ENCODE measurements around the gene CCDC33.

The CCDC33 gene

GRCh38 chr15:74259821-74260607, 23.9 kb downstream of the CCDC33 start:
- Histone ChIP-seq H3K4me1 (ENCODE audit: insufficient read depth, insufficient read length) (peaks cover 26% of the 10 kb centered on the region), H3K9ac (ENCODE audit: insufficient read length, low read depth) (no peak overlapping the region), H3K9me3 (ENCODE audit: insufficient read depth, low read length) (no peaks in the 10 kb centered on the region), H3K4me3 (ENCODE audit: insufficient read length, low read depth) (no peak overlapping the region), H3K27me3 (ENCODE audit: insufficient read depth, insufficient read length) (peaks cover 37% of the 10 kb centered on the region), H3K36me3 (ENCODE audit: insufficient read depth, insufficient read length, low read length) (no peaks in the 10 kb centered on the region)
- DNase-seq (ENCODE audit: low read depth, low spot score), result no peak
- TF ChIP-seq ZNF274 (IDR thresholded peaks at IDR 0.05; ENCODE audit: low read depth, low read length), result no peak
- TF ChIP-seq YY1 (IDR thresholded peaks at IDR 0.05; ENCODE audit: insufficient read depth, insufficient read length), result no peak
- no peak for TF ChIP-seq SUZ12 (IDR thresholded peaks at IDR 0.05; ENCODE audit: extremely low read depth, insufficient read depth, insufficient read length)

- Histone ChIP-seq H3K4me1 (ENCODE audit: insufficient read depth, insufficient read length) (peaks cover 26% of the 10 kb centered on the region), H3K9me3 (ENCODE audit: insufficient read depth, low read length) (no peaks in the 10 kb centered on the region), H3K36me3 (ENCODE audit: insufficient read depth, insufficient read length, low read length) (no peaks in the 10 kb centered on the region), H3K27me3 (ENCODE audit: insufficient read depth, insufficient read length) (peaks cover 29% of the 10 kb centered on the region), H3K9ac (ENCODE audit: insufficient read length, low read depth) (no peak overlapping the region), H3K4me3 (ENCODE audit: insufficient read length, low read depth) (no peak overlapping the region)
- TF ChIP-seq YY1 (IDR thresholded peaks at IDR 0.05; ENCODE audit: insufficient read depth, insufficient read length) (no peak), SUZ12 (IDR thresholded peaks at IDR 0.05; ENCODE audit: extremely low read depth, insufficient read depth, insufficient read length) (no peak), ZNF274 (IDR thresholded peaks at IDR 0.05; ENCODE audit: low read depth, low read length) (no peak)
- no peak for DNase-seq (ENCODE audit: low read depth, low spot score)
Observed at GRCh38 chr15:74261041-74261440, 24.9 kb downstream of the CCDC33 start.

GRCh38 chr15:74261685-74262084, 25.6 kb downstream of the CCDC33 start:
- no peaks in the 10 kb centered on the region for H3K36me3 ChIP-seq (ENCODE audit: insufficient read depth, insufficient read length, low read length)
- H3K4me1 ChIP-seq (ENCODE audit: insufficient read depth, insufficient read length), result peaks cover 26% of the 10 kb centered on the region
- H3K27me3 ChIP-seq (ENCODE audit: insufficient read depth, insufficient read length), result peaks cover 26% of the 10 kb centered on the region
- H3K9ac ChIP-seq (ENCODE audit: insufficient read length, low read depth), result no peak overlapping the region
- TF ChIP-seq YY1 (IDR thresholded peaks at IDR 0.05; ENCODE audit: insufficient read depth, insufficient read length) (no peak), SUZ12 (IDR thresholded peaks at IDR 0.05; ENCODE audit: extremely low read depth, insufficient read depth, insufficient read length) (no peak), ZNF274 (IDR thresholded peaks at IDR 0.05; ENCODE audit: low read depth, low read length) (no peak)
- DNase-seq (ENCODE audit: low read depth, low spot score), result no peak
- no peaks in the 10 kb centered on the region for H3K9me3 ChIP-seq (ENCODE audit: insufficient read depth, low read length)
- no peak overlapping the region for H3K4me3 ChIP-seq (ENCODE audit: insufficient read length, low read depth)

GRCh38 chr15:74262151-74262550, 26.0 kb downstream of the CCDC33 start:
- no peak for DNase-seq (ENCODE audit: low read depth, low spot score)
- Histone ChIP-seq H3K4me3 (ENCODE audit: insufficient read length, low read depth) (no peak overlapping the region), H3K9ac (ENCODE audit: insufficient read length, low read depth) (no peak overlapping the region), H3K9me3 (ENCODE audit: insufficient read depth, low read length) (no peaks in the 10 kb centered on the region), H3K27me3 (ENCODE audit: insufficient read depth, insufficient read length) (peaks cover 27% of the 10 kb centered on the region), H3K36me3 (ENCODE audit: insufficient read depth, insufficient read length, low read length) (no peaks in the 10 kb centered on the region), H3K4me1 (ENCODE audit: insufficient read depth, insufficient read length) (peaks cover 26% of the 10 kb centered on the region)
- no peak for TF ChIP-seq ZNF274 (IDR thresholded peaks at IDR 0.05; ENCODE audit: low read depth, low read length)
- TF ChIP-seq YY1 (IDR thresholded peaks at IDR 0.05; ENCODE audit: insufficient read depth, insufficient read length), result no peak
- no peak for TF ChIP-seq SUZ12 (IDR thresholded peaks at IDR 0.05; ENCODE audit: extremely low read depth, insufficient read depth, insufficient read length)

GRCh38 chr15:74262625-74263024, 26.5 kb downstream of the CCDC33 start:
- DNase-seq (ENCODE audit: low read depth, low spot score), result no peak
- H3K9ac ChIP-seq (ENCODE audit: insufficient read length, low read depth), result no peak overlapping the region
- H3K27me3 ChIP-seq (ENCODE audit: insufficient read depth, insufficient read length), result peaks cover 27% of the 10 kb centered on the region
- H3K4me1 ChIP-seq (ENCODE audit: insufficient read depth, insufficient read length), result peaks cover 26% of the 10 kb centered on the region
- TF ChIP-seq ZNF274 (IDR thresholded peaks at IDR 0.05; ENCODE audit: low read depth, low read length) (no peak), YY1 (IDR thresholded peaks at IDR 0.05; ENCODE audit: insufficient read depth, insufficient read length) (no peak), SUZ12 (IDR thresholded peaks at IDR 0.05; ENCODE audit: extremely low read depth, insufficient read depth, insufficient read length) (no peak)
- no peak overlapping the region for H3K4me3 ChIP-seq (ENCODE audit: insufficient read length, low read depth)
- H3K9me3 ChIP-seq (ENCODE audit: insufficient read depth, low read length), result no peaks in the 10 kb centered on the region
- H3K36me3 ChIP-seq (ENCODE audit: insufficient read depth, insufficient read length, low read length), result no peaks in the 10 kb centered on the region

GRCh38 chr15:74263466-74263865, 27.3 kb downstream of the CCDC33 start:
- H3K27me3 ChIP-seq (ENCODE audit: insufficient read depth, insufficient read length), result peaks cover 22% of the 10 kb centered on the region
- TF ChIP-seq SUZ12 (IDR thresholded peaks at IDR 0.05; ENCODE audit: extremely low read depth, insufficient read depth, insufficient read length), result no peak
- no peak for TF ChIP-seq YY1 (IDR thresholded peaks at IDR 0.05; ENCODE audit: insufficient read depth, insufficient read length)
- TF ChIP-seq ZNF274 (IDR thresholded peaks at IDR 0.05; ENCODE audit: low read depth, low read length), result no peak

GRCh38 chr15:74264081-74264501, 28.0 kb downstream of the CCDC33 start:
- Histone ChIP-seq H3K27me3 (ENCODE audit: insufficient read depth, insufficient read length) (peaks cover 22% of the 10 kb centered on the region), H3K4me1 (ENCODE audit: insufficient read depth, insufficient read length) (peaks cover 20% of the 10 kb centered on the region), H3K9me3 (ENCODE audit: insufficient read depth, low read length) (no peaks in the 10 kb centered on the region), H3K4me3 (ENCODE audit: insufficient read length, low read depth) (no peak overlapping the region), H3K9ac (ENCODE audit: insufficient read length, low read depth) (no peak overlapping the region), H3K36me3 (ENCODE audit: insufficient read depth, insufficient read length, low read length) (no peaks in the 10 kb centered on the region)
- DNase-seq (ENCODE audit: low read depth, low spot score), result peak; percentile 62
- TF ChIP-seq SUZ12 (IDR thresholded peaks at IDR 0.05; ENCODE audit: extremely low read depth, insufficient read depth, insufficient read length), result no peak
- no peak for TF ChIP-seq YY1 (IDR thresholded peaks at IDR 0.05; ENCODE audit: insufficient read depth, insufficient read length)
- no peak for TF ChIP-seq ZNF274 (IDR thresholded peaks at IDR 0.05; ENCODE audit: low read depth, low read length)

More at GRCh38 chr15:74263466-74263865, 27.3 kb downstream of the CCDC33 start:
- H3K4me1 ChIP-seq (ENCODE audit: insufficient read depth, insufficient read length), result peaks cover 25% of the 10 kb centered on the region
- no peaks in the 10 kb centered on the region for H3K9me3 ChIP-seq (ENCODE audit: insufficient read depth, low read length)
- DNase-seq (ENCODE audit: low read depth, low spot score), result no peak
- no peak overlapping the region for H3K4me3 ChIP-seq (ENCODE audit: insufficient read length, low read depth)
- no peaks in the 10 kb centered on the region for H3K36me3 ChIP-seq (ENCODE audit: insufficient read depth, insufficient read length, low read length)
- no peak overlapping the region for H3K9ac ChIP-seq (ENCODE audit: insufficient read length, low read depth)
